Mesendoderm (in vitro differentiated cells): ENCODE data around the gene ALOXE3. TPM values are rescaled to one million over a fixed set of nuclear protein-coding genes. Genes with fewer than 3 reads are reported as not detected.

ENCODE experiments used
- DNase-seq: peaks from one replicate; pipeline ENCODE4 v3.0.0; 2013
- H2AK5ac ChIP-seq: 2 replicates; pipeline ENCODE4 v1.6.1; 2013; ENCODE audit warnings: low read length, inconsistent platforms
- H2BK120ac ChIP-seq: 2 replicates; pipeline ENCODE4 v1.6.1; 2013; ENCODE audit warnings: low read depth, mild to moderate bottlenecking, low read length, moderate library complexity, mixed read lengths
- H2BK15ac ChIP-seq: replicated peaks from 2 replicates; pipeline ENCODE4 v1.6.1; 2013; ENCODE audit warnings: low read depth, mild to moderate bottlenecking, moderate library complexity
- H2BK5ac ChIP-seq: 2 replicates; pipeline ENCODE4 v1.6.1; 2013; ENCODE audit warnings: low read length, inconsistent platforms
- H3K18ac ChIP-seq: 2 replicates; pipeline ENCODE4 v1.6.1; 2013; ENCODE audit warnings: mild to moderate bottlenecking, low read length, mixed read lengths
- H3K23ac ChIP-seq: one replicate; pipeline ENCODE4 v1.6.1; 2013; ENCODE audit warnings: low read length
- H3K27ac ChIP-seq: 2 replicates; pipeline ENCODE4 v1.5.1; 2013; ENCODE audit warnings: low read depth, mild to moderate bottlenecking, inconsistent platforms, low read length, moderate library complexity
- H3K27me3 ChIP-seq: 2 replicates; pipeline ENCODE4 v1.6.1; 2013; ENCODE audit warnings: low read length, control low read depth, mild to moderate bottlenecking, inconsistent platforms; ENCODE audit not compliant: insufficient read depth, poor library complexity
- H3K36me3 ChIP-seq: 2 replicates; pipeline ENCODE4 v1.6.1; 2013; ENCODE audit warnings: low read length, inconsistent platforms; ENCODE audit not compliant: control insufficient read depth, insufficient read depth
- H3K4ac ChIP-seq: one replicate; pipeline ENCODE4 v1.6.1; 2013; ENCODE audit warnings: low read depth, mild to moderate bottlenecking, low read length, moderate library complexity
- H3K4me1 ChIP-seq: 2 replicates; pipeline ENCODE4 v1.6.1; 2013; ENCODE audit warnings: low read depth, low read length, inconsistent platforms; ENCODE audit not compliant: control insufficient read depth
- H3K4me2 ChIP-seq: 2 replicates; pipeline ENCODE4 v1.6.1; 2013; ENCODE audit warnings: low read length
- H3K4me3 ChIP-seq: 2 replicates; pipeline ENCODE4 v1.5.1; 2013; ENCODE audit warnings: mild to moderate bottlenecking, low read length
- H3K56ac ChIP-seq: one replicate; pipeline ENCODE4 v1.6.1; 2013; ENCODE audit warnings: low read length
- H3K79me1 ChIP-seq: 2 replicates; pipeline ENCODE4 v1.6.1; 2013; ENCODE audit warnings: low read length, inconsistent platforms
- H3K79me2 ChIP-seq: 2 replicates; pipeline ENCODE4 v1.6.1; 2013; ENCODE audit warnings: mild to moderate bottlenecking, low read length; ENCODE audit not compliant: control insufficient read depth, insufficient read depth
- H3K9ac ChIP-seq: 2 replicates; pipeline ENCODE4 v1.6.1; 2013; ENCODE audit warnings: low read length, inconsistent platforms
- H4K5ac ChIP-seq: one replicate; pipeline ENCODE4 v1.6.1; 2013; ENCODE audit warnings: low read length
- H4K8ac ChIP-seq: one replicate; pipeline ENCODE4 v1.6.1; 2013; ENCODE audit warnings: low read depth, mild to moderate bottlenecking, control low read depth, low read length, moderate library complexity
- WGBS: extraction: QIAGEN DNeasy Blood & Tissue Kit; methylation state at CpG from one replicate; pipeline ENCODE4 v1.1.7; 2013; ENCODE audit warnings: low lambda C conversion rate, missing lambda C conversion rate; ENCODE audit not compliant: insufficient coverage; ENCODE audit errors: extremely low coverage; 5-methylcytosine and 5-hydroxymethylcytosine counted together
- small RNA-seq: library from polyadenylated mRNA; stranded (forward); fragments of <200 nt; extraction: miRNeasy Mini kit (QIAGEN cat#:217004); gene quantifications from one replicate; pipeline ENCODE3, GENCODE V24; 2013; ENCODE audit not compliant: insufficient read depth

ALOXE3 gene

GRCh38 chr17:8046306-8046928 lies 71.9 kb downstream of the ALOXE3 start:
- Histone ChIP-seq H2BK120ac (no peak overlapping the region), H2BK5ac (no peak overlapping the region), H3K4me1 (no peaks in the 10 kb centered on the region), H3K27ac (no peak overlapping the region), H2BK15ac (no peak overlapping the region), H2AK5ac (no peak overlapping the region), H3K4me3 (no peak overlapping the region), H4K5ac (no peak overlapping the region), H3K18ac (no peak overlapping the region), H3K23ac (no peak overlapping the region), H3K4me2 (no peak overlapping the region), H4K8ac (no peak overlapping the region), H3K4ac (no peak overlapping the region), H3K56ac (no peak overlapping the region), H3K27me3 (no peaks in the 10 kb centered on the region), H3K36me3 (no peaks in the 10 kb centered on the region), H3K79me2 (no peaks in the 10 kb centered on the region), H3K9ac (no peak overlapping the region), H3K79me1 (no peaks in the 10 kb centered on the region)
- no CpG with 5 or more reads among the region's 11 CpGs for WGBS
- DNase-seq = no peak

Small RNA genes lying within 50 kb of the gene (small RNA-seq; reads per million reads assigned to genes)
- not detected for gene MIR4314
